ENCODE results near the gene PLEKHA6. TPM values are rescaled to one million over a fixed set of nuclear protein-coding genes. Genes with fewer than 3 reads are reported as not detected.

PLEKHA6 gene
- total RNA-seq, 2 donors from 2014 or later: 24.5 to 49.3 TPM

DNA sequence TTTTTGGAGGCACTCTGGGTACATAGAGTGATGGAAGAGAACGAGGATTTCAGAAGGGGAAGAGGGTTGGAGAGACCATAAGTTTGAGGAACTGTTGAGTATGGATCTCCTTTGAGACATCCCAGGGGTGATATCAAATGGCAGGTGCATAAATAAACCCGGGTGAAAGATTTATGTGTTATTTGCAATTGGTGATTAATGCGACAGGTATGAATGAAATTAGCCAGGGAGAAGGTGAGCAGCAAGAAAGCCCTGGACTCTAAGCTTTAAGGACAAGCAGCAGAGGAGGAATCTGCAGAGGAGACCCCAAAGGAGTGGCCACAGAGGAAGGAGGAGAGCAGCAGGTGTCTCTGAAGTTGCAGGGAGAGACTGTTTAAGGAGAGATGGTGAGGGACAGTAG is 184.8 kb downstream of the PLEKHA6 start:
- H3K27me3 ChIP-seq (replicated peaks; ENCODE audit: insufficient read depth): no peaks in the 10 kb centered on the region
- TF ChIP-seq, protein P1, sequence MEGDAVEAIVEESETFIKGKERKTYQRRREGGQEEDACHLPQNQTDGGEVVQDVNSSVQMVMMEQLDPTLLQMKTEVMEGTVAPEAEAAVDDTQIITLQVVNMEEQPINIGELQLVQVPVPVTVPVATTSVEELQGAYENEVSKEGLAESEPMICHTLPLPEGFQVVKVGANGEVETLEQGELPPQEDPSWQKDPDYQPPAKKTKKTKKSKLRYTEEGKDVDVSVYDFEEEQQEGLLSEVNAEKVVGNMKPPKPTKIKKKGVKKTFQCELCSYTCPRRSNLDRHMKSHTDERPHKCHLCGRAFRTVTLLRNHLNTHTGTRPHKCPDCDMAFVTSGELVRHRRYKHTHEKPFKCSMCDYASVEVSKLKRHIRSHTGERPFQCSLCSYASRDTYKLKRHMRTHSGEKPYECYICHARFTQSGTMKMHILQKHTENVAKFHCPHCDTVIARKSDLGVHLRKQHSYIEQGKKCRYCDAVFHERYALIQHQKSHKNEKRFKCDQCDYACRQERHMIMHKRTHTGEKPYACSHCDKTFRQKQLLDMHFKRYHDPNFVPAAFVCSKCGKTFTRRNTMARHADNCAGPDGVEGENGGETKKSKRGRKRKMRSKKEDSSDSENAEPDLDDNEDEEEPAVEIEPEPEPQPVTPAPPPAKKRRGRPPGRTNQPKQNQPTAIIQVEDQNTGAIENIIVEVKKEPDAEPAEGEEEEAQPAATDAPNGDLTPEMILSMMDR (IDR thresholded peaks at IDR 0.05): no peak
- TF ChIP-seq POLR2A (IDR thresholded peaks at IDR 0.05) (no peak), POLR2AphosphoS5 (IDR thresholded peaks at IDR 0.05) (no peak)
- 80% methylated on average over 3 of the region's 3 CpGs for WGBS
- DNase-seq (ENCODE audit: low spot score): no peak
- intact Hi-C loops (cut with DNase I): no loop called here
- H3K4me1 ChIP-seq (replicated peaks): no peaks in the 10 kb centered on the region
- H3K4me3 ChIP-seq: no peak overlapping the region
- no peaks in the 10 kb centered on the region for H3K36me3 ChIP-seq
- no peaks in the 10 kb centered on the region for H3K9me3 ChIP-seq
- no peak overlapping the region for H3K27ac ChIP-seq

DNA sequence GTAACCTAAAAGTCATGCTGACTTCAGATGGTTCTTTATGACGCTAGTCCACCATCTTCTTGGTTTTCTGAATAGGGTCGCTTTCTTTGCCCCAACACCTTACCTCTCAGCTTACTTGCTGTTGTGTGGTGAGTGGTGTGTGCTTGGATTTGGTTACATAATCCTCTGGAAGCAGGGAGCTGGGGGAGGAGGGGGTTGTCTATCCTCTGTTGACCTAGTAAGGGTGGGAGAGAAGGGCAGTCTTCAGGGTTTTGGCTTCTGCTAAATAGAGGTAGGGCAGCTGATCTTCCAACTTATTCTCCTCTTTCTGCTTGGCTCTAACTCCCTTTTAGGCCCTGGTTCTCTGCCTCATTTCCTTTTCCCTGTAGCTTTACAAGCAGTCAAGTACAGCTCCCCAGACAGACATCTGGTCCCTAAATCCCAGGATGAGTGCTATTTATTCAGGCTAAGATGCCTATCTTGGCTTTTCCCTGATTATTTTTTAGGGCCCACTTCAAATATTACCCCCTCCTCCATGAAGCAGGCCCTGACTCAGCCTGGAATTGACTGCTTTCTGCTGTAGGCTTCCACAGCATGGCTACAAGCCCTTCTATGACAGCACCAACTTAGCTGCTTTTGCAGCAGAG is 187.2 kb downstream of the PLEKHA6 start:
- Histone ChIP-seq H3K4me3 (no peak overlapping the region), H3K27ac (no peak overlapping the region), H3K27me3 (replicated peaks; ENCODE audit: insufficient read depth) (no peaks in the 10 kb centered on the region), H3K4me1 (replicated peaks) (no peaks in the 10 kb centered on the region), H3K9me3 (no peaks in the 10 kb centered on the region), H3K36me3 (no peaks in the 10 kb centered on the region)
- 94% methylated on average over 2 of the region's 2 CpGs for WGBS
- intact Hi-C loops (cut with DNase I): no loop called here
- TF ChIP-seq POLR2AphosphoS5 (IDR thresholded peaks at IDR 0.05) (no peak), POLR2A (IDR thresholded peaks at IDR 0.05) (no peak)
- TF ChIP-seq, protein P1 (IDR thresholded peaks at IDR 0.05): no peak
- DNase-seq (ENCODE audit: low spot score): no peak

DNA sequence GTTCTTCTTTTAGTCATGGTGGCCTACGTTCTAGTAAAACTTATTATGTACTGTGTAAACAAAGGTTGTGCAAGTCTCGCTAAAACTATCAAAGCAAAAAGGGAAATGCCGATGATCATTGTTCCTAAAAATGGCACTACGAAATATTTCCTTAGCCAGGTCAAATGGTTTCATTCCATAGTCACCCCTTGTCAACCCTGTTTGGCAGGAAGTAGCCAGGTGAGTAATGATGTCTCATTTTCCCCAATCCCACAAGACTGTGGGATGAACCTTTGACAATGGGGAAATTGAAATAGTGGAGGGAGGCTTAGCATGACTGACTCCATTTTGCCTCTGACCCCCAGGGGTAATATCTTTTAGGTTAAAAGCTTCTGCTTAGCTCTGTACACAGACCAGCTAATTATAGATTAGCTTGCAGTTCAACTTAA is 188.0 kb downstream of the PLEKHA6 start:
- 28% methylated on average over 4 of the region's 4 CpGs for WGBS
- intact Hi-C loops (cut with DNase I): no loop called here
- H3K27me3 ChIP-seq (replicated peaks; ENCODE audit: insufficient read depth): no peaks in the 10 kb centered on the region
- no peaks in the 10 kb centered on the region for H3K36me3 ChIP-seq
- TF ChIP-seq, protein P1 (IDR thresholded peaks at IDR 0.05): peak in 1 of 4 experiments; percentile 4
- no peak for TF ChIP-seq POLR2A (IDR thresholded peaks at IDR 0.05)
- peak; percentile 68 for TF ChIP-seq POLR2AphosphoS5 (IDR thresholded peaks at IDR 0.05)
- no peaks in the 10 kb centered on the region for H3K4me1 ChIP-seq (replicated peaks)
- DNase-seq (ENCODE audit: low spot score): no peak
- no peaks in the 10 kb centered on the region for H3K9me3 ChIP-seq
- H3K27ac ChIP-seq: no peak overlapping the region
- H3K4me3 ChIP-seq: no peak overlapping the region

DNA sequence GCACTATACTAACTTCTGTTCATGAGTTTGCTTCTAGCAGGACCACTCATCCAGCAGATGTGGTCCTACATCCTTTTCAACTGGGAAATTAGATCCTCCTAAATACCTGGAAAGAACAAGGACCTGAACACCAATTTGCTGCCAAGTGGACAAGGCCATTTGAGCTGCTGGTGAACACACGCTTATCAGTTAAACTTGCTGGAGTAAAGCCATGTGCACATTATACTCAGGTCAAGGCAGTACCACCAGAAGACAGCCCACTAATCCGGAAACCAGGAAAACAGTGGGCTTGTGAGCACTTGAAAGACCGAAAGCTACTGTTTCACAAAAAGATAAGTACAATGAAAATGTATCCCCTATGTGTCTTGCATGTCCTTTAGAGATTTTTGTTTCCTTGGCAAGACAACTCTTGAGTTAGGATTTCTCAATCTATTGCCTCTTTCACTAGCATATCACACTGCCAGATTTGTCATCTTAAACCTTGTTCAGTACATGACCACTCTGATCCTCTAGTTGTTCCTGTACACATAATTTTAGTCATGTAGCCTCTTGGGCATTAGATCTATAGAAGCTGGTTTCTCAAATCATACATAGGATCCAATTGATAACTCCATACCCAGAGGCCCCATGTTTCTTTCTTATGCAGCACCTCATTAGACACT is 189.1 kb downstream of the PLEKHA6 start:
- 93% methylated on average over 3 of the region's 3 CpGs for WGBS
- no peak for TF ChIP-seq POLR2A (IDR thresholded peaks at IDR 0.05)
- TF ChIP-seq POLR2AphosphoS5 (IDR thresholded peaks at IDR 0.05): no peak
- TF ChIP-seq, protein P1 (IDR thresholded peaks at IDR 0.05): no peak
- intact Hi-C loops (cut with DNase I): no loop called here

DNA sequence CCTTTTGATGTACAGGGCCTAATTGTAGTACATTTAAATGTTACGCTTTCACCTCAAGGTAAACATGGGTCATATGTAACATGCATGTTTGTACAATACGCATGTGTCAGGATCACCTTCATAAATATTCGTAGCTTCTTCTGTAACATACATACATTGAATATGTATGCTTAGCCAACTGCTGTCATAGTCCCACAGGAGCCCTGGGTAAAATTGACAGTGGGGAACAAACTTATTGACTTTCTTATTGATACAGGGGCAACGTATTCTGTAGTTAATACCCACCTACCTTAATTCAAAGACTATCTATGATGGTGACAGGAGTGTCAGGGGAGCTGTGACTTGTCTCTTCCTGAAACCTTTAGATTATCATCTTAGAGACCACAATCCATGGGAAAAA is 189.9 kb downstream of the PLEKHA6 start:
- TF ChIP-seq POLR2AphosphoS5 (IDR thresholded peaks at IDR 0.05) (no peak), POLR2A (IDR thresholded peaks at IDR 0.05) (no peak)
- TF ChIP-seq, protein P1 (IDR thresholded peaks at IDR 0.05): no peak
- intact Hi-C loops (cut with DNase I): no loop called here
- Histone ChIP-seq H3K27me3 (replicated peaks; ENCODE audit: insufficient read depth) (no peaks in the 10 kb centered on the region), H3K27ac (no peak overlapping the region), H3K4me3 (no peak overlapping the region), H3K9me3 (no peaks in the 10 kb centered on the region), H3K36me3 (no peaks in the 10 kb centered on the region), H3K4me1 (replicated peaks) (no peaks in the 10 kb centered on the region)
- 92% methylated on average over 4 of the region's 4 CpGs for WGBS
- DNase-seq (ENCODE audit: low spot score): no peak

More for the DNA sequence above, 189.1 kb downstream of the PLEKHA6 start:
- Histone ChIP-seq H3K27me3 (replicated peaks; ENCODE audit: insufficient read depth) (no peaks in the 10 kb centered on the region), H3K36me3 (no peaks in the 10 kb centered on the region), H3K27ac (no peak overlapping the region), H3K4me3 (no peak overlapping the region), H3K4me1 (replicated peaks) (no peaks in the 10 kb centered on the region), H3K9me3 (no peaks in the 10 kb centered on the region)
- DNase-seq (ENCODE audit: low spot score): no peak

All from prostate gland (tissue), 2 donors.